A204.1 (cell line): ENCODE data around the gene CTNNA2.

ENCODE experiments used
- FAIRE-seq: peaks from 2 replicates; lab custom pipeline; 2012; peaks lifted over from hg19 to GRCh38; lab: Jason Lieb, UNC

The CTNNA2 gene

DNA sequence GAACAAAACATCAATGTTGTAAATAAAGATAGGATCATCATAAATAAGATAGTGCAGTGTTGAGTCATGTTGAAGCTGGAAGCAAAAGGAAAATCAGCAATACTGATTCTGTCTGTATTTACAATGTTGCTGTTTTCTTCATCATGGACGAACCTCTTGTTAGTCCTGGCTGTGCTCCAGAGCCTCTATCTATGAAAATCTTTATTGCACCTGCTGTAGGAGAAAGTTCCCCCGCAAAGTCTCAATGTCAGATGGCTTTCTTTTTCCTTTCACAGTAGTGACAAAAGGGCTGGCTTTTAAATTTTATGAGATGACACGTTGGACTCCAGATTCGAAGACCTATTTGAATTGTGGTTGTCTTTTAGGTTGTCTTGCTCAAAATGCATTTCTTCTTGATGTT is 890.2 kb downstream of the CTNNA2 start:
- FAIRE-seq: no peak

- no peak for FAIRE-seq
Measured at GRCh38 chr2:80407377-80407776, 894.5 kb downstream of the CTNNA2 start.

DNA sequence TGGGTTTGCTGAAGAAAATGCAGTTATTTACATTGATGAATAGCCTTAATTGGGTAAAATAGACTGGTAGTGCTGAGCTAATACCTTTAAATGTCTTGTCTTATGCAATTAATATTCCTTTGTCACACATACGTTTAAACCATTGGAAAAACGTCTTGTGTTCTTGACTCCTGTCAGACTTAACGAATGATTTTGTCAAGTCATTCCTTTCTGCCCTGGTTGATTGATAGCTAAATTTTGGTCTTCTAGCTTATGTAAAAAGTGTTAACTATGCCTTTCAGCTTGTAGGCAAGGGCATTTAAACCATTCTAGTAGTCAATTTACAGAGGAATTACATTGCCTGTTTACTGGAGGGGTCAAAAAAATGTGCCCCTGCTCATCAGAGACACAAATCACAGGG is 897.5 kb downstream of the CTNNA2 start:
- no peak for FAIRE-seq

GRCh38 chr2:80413136-80413535 is 900.3 kb downstream of the CTNNA2 start:
- FAIRE-seq: no peak

DNA sequence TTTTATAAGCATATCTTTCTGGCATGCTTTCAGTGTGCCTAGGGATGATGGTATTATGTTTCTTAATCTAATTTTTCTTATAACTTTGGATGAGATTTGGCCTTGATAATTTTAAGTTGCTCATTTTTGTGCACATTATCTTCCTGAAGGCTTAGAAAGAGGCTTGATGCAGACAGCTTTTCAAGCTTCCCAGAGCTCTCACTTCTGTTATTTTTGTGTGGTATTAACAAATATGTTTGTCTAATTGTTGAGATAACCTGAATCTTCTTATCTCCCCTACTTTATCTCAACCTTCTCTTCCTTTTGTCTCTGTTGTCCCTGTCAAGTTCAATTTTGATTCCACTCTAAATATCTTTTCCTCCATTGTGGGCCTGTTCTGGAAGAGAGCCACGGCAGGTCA is 904.9 kb downstream of the CTNNA2 start:
- no peak for FAIRE-seq

GRCh38 chr2:80420530-80421208 is 907.8 kb downstream of the CTNNA2 start:
- FAIRE-seq: no peak

DNA sequence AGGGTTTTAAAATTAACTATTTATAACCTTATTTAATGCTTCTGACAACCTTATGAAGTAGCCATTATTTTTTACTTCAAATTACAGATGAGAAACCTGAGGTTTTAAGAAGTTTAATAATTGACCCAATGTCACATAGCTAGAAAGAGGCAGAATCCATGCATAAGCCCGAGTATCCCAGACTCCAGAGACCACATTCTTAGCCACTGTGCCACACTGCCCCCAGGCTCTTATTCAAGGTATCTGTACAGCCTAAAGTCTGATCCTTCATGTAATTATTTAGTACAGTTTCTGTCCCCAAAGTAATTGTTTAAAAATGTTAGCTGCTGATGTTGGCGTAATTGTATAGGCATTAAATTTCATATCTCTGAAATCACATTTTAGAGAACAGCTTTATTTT is 916.4 kb downstream of the CTNNA2 start:
- FAIRE-seq: no peak

DNA sequence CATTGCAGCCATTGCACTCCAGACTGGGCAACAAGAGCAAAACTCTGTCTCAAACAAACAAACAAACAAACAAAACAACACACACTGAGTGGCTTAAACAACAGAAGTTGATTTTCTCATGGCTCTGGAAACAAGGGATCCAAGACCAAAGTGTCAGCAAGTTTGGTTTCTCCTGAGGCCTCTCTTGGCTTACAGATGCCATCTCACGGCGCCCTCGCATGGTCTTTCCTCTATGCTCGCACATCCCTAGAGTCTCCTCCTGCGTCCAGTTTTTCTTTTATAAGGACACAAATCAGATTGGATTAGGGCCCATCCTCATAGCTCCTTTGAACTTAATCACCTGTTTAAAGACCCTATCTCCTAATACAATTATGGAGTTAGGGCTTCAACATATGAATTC is 925.1 kb downstream of the CTNNA2 start:
- no peak for FAIRE-seq

- FAIRE-seq: no peak
Measured at GRCh38 chr2:80438686-80439085, 925.8 kb downstream of the CTNNA2 start.

- no peak for FAIRE-seq
Measured at GRCh38 chr2:80454628-80455027, 941.8 kb downstream of the CTNNA2 start.

DNA sequence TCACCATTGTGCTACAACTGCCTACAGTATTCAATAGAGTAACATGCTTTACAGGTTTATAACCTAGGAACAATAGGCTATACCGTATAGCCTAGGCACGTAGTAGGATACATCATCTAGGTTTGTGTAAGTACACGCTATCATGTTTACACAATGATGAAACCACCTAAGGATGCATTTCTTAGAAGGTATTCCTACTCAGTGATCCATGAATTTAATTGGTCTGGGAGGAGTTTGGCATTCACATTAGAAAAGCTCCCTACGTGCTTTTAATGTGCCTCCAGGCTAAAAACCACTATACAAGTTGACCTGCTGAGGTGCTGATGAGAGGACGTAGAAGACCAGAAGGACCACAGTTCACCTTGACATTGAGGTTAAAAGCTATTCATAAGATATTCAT is 946.2 kb downstream of the CTNNA2 start:
- FAIRE-seq: no peak

GRCh38 chr2:80461505-80462197 is 948.8 kb downstream of the CTNNA2 start:
- no peak for FAIRE-seq

GRCh38 chr2:80462654-80463053 is 949.8 kb downstream of the CTNNA2 start:
- FAIRE-seq: no peak

GRCh38 chr2:80464275-80464674 is 951.4 kb downstream of the CTNNA2 start:
- FAIRE-seq: no peak

GRCh38 chr2:80467262-80467811 is 954.5 kb downstream of the CTNNA2 start:
- FAIRE-seq: no peak

DNA sequence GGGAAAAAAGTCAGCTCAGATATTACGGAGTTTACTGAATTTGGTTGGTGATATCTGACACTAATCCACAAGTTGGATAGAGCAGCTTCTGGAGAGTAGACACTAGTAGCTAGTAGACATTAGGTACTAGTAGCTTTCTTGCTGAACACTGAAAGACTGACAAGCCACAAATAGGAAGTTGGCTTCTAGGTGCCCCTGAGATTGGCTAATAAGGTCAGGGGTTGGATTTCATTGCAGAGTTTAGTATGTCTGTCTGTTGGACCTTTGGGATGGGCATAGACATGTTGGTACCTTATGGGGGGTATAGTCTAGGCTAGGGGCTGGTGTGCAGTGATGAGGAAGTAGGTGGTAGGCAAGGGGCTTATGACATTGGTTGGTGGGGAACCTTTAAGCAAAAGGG is 956.6 kb downstream of the CTNNA2 start:
- FAIRE-seq: no peak

DNA sequence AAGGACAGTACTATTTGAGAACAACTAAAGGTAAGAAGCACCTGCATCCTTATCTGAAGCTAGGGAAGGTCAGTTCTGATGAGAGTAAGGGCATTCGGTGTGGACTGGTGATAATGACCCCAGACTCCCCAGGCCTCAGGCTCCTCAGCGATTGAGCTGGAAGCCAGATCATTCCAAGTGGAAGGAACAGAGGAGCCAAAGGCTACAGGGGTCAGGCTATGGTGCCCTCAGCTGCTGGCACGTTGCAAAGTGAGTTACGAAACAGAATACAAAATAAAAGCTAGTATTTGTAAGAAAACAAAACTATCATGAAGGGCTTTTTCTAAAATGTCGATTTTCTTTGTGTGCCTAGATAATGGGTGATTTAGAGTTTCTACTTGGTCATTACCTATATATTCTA is 960.2 kb downstream of the CTNNA2 start:
- no peak for FAIRE-seq

DNA sequence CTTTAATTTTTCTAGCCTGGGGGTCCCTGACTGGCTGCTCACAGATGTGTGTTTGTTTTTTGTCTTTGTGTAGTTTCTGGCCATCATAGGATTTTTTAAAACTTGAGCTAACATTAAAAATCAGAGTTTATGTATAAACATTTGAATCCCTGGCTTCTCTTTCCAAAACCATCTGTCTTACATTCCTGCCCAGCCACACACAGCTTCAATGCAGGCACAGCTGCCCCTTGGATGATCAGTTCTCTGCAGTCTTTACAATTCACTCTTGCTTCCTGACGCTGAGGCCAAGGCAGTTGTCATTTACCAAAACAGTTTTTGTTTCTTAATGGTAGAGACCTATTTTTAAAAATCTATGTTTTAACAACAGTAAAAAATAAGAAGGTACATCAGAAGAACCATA is 960.9 kb downstream of the CTNNA2 start:
- no peak for FAIRE-seq

DNA sequence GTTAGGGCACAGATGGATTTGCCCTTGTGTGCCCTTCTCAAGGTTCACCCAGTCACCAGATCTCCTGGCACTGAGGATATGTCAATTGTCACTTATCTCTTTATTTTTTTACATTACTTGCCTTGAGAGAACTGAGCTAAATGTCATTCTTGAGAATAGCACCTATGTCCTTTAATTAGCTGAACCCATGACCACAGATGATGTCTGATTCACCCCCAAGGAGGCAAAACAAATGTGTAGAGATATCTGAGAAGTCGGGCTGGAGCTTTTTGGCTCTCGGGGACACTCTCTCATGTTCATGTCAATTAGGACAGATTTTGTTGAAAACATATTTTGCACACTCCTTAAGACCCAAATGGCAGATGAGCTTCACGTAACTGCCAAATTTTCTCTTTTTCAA is 963.1 kb downstream of the CTNNA2 start:
- no peak for FAIRE-seq

- FAIRE-seq: no peak
Measured at GRCh38 chr2:80476535-80477117, 963.8 kb downstream of the CTNNA2 start.

GRCh38 chr2:80482276-80482675 is 969.4 kb downstream of the CTNNA2 start:
- no peak for FAIRE-seq

- FAIRE-seq: no peak
Measured at GRCh38 chr2:80489717-80490116, 976.9 kb downstream of the CTNNA2 start.

- FAIRE-seq: no peak
Measured at GRCh38 chr2:80490964-80491363, 978.1 kb downstream of the CTNNA2 start.

DNA sequence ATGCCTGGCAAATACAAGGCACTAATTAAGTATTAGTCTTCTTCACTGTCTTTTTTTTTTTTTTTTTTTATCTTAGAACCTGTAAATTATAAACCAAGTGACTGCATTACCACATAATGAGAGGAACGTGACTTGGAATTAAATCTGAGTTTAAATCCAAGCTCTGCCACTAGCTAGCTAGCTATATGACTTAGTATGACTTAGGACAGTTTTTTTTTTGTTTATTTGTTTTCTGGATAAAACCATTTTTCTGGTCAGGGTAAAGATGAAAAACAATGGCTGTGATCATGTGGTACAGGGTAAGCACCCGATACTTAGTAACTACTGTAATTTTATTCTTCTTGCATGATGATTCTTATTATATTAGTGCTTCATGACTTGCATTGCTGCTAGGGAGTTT is 983.5 kb downstream of the CTNNA2 start:
- no peak for FAIRE-seq
